ENCODE results near the gene MAGEB16.
A peak's percentile ranks its signal among the peaks of the same experiment; 100 is the strongest.

MAGEB16 gene

DNA sequence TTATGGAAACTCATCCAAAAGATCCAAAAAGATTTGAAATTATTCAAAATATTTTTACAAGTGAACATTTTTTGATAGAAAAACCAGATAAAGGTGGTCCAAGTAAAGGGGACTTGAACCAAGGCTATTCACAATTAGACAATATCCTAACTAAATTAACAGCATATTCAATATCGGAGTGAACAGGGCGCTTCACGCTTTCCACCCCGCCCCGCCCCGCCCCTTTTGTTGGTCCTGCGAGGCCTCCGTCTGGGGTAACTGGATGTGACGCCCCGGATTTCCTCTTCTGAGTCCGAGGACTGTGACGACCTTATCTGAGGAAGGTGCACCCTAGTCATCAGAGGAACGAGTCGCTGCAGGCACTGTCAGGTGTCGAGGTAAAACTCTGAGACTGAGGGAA lies at the start of gene MAGEB16:
Gene MAGEB16 (plus strand): TSS at position 301 of the 400 bp plus-strand sequence. CDS start 3,855 bp downstream, outside the sequence.
- DNase-seq (ENCODE audit: low spot score) = no peak

- no peak for DNase-seq (ENCODE audit: low spot score)
Measured at GRCh38 chrX:35773958-35774564, 24.1 kb upstream of the MAGEB16 start.

- DNase-seq (ENCODE audit: low spot score) = no peak
Measured at GRCh38 chrX:35785075-35785474, 13.1 kb upstream of the MAGEB16 start.

DNA sequence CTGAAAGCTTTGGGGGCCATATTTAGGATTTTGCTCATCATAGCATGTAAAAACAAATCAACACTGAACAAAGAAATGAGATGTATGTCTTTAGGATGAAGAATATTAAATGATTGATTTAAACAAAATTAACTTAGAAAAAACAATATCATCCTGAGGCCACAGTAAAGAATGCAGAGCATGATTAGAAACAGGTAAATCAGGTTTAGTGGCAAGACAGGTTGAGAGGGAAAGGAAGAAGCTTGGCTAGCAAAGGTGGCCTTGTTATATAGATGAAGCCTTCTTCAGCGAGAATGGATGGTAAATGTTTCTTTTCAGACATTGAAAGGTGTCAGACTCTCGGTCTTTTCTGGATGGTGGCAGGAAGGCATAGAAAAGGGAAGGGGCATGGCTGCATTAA lies 11.9 kb upstream of the MAGEB16 start:
- no peak for DNase-seq (ENCODE audit: low spot score)

DNA sequence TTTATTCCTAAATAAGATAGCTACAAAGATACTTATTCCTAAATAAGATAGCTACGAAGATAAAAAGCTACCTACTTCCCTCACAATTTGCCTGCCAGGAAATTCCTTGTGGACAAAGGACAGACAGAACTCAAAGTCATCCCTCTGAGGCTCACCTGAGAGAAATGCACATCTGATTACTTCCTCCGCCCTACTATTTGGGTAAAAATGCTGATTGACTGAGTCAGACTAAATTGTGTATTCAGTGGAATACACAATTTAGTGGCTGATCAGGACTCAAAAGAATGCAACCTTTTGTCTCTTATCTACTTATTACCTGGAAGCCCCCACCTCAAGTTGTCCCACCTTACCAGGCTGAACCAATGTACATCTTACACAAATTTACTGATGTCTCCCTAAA lies 10.3 kb upstream of the MAGEB16 start:
- DNase-seq (ENCODE audit: low spot score) = no peak

GRCh38 chrX:35800474-35800873 lies 2.3 kb downstream of the MAGEB16 start:
- no peak for DNase-seq (ENCODE audit: low spot score)

DNA sequence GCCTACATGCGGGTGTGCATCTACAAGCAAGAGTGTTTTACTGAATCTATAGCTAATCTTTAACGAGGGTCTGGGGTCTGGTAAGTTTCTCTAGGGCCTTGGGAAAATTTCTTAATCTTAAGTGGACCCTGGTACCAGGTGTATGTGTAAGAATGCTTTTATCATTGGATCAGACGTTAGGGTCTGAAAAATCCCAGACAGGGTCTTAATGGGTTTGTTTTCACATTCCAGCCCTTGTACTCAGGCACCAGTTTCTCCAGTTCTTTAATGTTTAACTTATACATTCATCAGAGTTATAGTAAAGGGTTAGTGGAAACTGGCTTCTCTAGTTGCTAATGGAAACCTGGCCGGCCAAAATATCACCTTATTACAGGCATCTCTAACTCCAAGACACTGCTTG lies 11.6 kb downstream of the MAGEB16 start:
- DNase-seq (ENCODE audit: low spot score) = no peak

DNA sequence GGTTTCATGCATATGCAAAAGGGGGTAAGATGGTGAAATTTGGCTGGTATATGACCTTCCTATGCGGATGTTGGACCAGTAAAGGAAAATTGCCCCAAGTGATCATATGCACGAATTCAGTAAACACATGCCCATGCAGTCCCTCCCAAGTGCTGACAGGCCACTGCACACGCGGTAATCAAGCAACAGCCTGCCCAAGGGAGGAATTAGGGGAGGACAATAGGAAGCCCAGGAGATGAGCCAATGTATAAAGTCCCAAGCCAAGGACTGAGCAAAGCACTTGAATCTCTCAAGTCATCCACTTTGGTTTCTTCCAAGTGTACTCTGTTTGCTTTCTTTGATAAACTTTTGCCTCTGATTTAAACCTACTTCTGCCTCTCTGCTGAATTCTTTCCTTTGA lies 21.1 kb downstream of the MAGEB16 start:
- DNase-seq (ENCODE audit: low spot score) = no peak

- DNase-seq (ENCODE audit: low spot score) = no peak
Measured at GRCh38 chrX:35826503-35826902, 28.4 kb downstream of the MAGEB16 start.

DNA sequence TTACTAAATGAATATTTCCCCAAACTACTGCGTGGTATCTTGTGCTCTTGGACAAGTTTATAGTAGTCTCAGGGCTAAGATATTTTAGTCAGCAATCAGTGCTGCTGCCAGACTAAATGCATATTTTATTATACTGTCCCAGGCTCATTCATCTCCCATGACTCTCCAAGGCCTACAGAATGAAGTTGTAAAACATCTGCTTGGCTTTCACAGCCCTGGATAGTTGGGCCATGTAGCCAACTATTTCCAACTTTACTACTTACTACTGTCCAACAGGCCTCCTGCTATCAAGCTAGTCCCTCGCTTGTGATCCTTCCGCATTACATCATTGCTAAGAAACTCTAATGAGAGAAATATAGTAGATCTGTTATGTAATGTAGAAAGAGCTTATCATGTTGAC lies 31.4 kb downstream of the MAGEB16 start:
- DNase-seq (ENCODE audit: low spot score) = no peak

DNA sequence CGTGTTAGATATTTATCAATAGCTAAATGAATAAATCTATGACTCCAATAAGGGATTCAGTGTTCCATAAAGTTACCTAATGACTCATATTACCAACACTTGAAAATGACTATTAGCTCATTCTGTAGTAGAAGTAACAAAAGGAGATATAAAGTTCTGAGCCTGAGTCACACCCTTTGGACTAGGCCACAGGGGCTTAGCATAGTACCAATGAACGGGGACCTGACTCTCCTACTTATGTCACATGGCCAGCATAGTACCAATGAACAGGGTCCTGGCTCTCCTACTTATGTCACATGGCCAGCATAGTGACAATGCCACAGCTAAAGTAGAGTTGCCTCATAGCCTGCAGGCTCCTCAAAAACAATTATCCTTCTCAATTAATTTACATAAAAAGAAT lies 43.7 kb downstream of the MAGEB16 start:
- peak; percentile 6 for DNase-seq (ENCODE audit: low spot score)

GRCh38 chrX:35842674-35843073 lies 44.5 kb downstream of the MAGEB16 start:
- DNase-seq (ENCODE audit: low spot score) = no peak

DNA sequence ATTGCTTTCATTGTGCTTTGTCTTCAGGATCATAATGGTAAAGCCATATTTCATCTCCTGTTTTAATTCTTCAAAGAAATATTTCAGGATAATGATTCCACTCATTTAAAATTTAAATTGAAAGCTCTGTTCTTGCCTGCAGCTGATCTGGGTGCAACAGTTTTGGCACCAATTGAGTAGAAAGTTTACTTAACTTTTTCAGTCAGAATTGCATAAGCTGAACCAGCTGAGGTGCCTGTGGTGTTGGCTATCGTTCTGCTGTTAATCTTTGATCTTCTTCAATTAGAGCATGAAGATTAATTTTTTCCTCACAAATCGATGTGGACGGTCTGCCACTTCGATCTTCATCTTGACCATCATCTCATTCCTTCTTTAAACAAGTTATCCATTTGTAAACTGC lies 49.6 kb downstream of the MAGEB16 start:
- no peak for DNase-seq (ENCODE audit: low spot score)
